Coronary artery (tissue), 2 donors: Measurements from ENCODE around the gene PTER.

Experiments
- DNase-seq: peaks from one replicate; pipeline ENCODE4 v3.0.0-alpha.2; 2017; ENCODE audit warnings: low spot score
- H3K27ac ChIP-seq, 2 donors: fragments of 200-600 bp; sonication (generic); one replicate each; pipeline ENCODE4 v1.5.1; 2016 to 2019
- H3K4me3 ChIP-seq: fragments of 200-600 bp; sonication (generic); 2 replicates; pipeline ENCODE4 v1.5.1; 2016; ENCODE audit warnings: mild to moderate bottlenecking, moderate library complexity
- TF ChIP-seq, protein P1 (sequence below): fragments of 200-600 bp; sonication (generic); IDR thresholded peaks from one replicate; pipeline ENCODE4 v1.5.1; 2019; ENCODE audit warnings: antibody characterized with exemption

PTER gene

DNA sequence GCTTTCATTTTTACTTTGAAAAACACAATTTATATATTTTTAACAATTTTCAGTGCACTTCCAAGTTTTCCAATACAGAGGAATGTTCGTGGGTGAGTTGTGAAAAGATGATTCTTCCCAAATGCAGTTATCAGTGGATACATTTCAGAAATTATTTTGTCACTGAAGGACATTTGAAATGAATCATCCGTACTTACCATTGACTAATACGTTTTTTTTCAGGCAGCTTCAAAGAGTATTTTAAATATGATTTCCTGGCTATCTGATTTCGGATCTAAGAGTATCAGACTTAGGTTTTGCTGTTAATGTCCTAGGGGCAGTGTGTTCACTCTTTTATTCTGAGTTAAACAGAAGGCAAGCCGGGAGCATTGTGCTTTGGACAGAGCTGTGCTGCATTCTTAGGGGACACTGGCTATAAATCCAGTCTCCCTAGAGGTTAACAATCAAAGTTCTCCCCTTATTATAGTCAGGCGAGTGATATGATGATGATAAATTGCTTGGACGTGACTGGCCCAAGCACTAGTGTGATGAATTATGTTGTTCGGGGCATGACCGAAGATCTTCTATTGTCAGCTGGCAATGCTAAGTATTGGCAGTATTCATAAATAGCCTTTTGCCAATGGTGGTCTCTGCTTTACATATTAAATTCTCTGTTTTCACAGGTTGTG, 4.5 kb downstream of the PTER start:
- no peak overlapping the region for H3K27ac ChIP-seq
- TF ChIP-seq, protein P1, sequence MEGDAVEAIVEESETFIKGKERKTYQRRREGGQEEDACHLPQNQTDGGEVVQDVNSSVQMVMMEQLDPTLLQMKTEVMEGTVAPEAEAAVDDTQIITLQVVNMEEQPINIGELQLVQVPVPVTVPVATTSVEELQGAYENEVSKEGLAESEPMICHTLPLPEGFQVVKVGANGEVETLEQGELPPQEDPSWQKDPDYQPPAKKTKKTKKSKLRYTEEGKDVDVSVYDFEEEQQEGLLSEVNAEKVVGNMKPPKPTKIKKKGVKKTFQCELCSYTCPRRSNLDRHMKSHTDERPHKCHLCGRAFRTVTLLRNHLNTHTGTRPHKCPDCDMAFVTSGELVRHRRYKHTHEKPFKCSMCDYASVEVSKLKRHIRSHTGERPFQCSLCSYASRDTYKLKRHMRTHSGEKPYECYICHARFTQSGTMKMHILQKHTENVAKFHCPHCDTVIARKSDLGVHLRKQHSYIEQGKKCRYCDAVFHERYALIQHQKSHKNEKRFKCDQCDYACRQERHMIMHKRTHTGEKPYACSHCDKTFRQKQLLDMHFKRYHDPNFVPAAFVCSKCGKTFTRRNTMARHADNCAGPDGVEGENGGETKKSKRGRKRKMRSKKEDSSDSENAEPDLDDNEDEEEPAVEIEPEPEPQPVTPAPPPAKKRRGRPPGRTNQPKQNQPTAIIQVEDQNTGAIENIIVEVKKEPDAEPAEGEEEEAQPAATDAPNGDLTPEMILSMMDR, result no peak
- H3K4me3 ChIP-seq, result no peak overlapping the region
- DNase-seq, result no peak

GRCh38 chr10:16442914-16443313, 6.1 kb downstream of the PTER start:
- TF ChIP-seq, protein P1, result no peak
- Histone ChIP-seq H3K4me3 (no peak overlapping the region), H3K27ac (no peak overlapping the region)
- DNase-seq, result no peak

DNA sequence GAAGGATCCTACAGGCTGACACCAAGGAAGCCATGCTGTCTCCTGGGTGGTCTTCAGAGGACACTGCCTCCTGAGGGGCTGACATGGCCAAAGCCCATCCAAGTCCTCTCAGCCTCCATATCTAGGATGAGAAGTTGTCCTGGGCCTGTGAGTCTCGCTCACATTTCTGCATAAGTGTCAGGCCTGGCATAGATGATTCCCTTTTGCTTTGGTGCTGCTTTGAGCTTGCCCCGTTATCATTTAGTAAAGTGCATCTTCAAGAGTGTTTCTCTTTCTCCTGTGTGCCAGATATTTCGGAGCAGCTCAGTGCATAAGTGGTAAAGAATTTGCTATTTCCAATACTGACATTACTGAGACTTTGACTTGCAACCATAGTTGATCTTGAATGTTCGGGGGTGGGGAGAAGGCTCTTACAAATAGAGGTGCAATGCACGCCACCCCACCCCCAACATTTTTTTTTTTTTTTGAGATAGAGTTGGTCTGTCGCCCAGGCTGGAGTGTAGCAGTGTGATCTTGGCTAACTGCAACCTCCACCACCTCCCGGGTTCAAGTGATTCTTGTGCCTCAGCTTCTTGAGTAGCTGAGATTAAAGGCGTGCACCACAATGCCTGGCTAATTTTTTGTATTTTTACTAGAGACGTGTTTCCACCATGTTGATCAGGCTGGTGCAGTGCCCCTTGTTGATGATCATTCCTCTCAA, 9.1 kb downstream of the PTER start:
- DNase-seq, result no peak
- TF ChIP-seq, protein P1, result no peak
- Histone ChIP-seq H3K27ac (no peak overlapping the region), H3K4me3 (no peak overlapping the region)

DNA sequence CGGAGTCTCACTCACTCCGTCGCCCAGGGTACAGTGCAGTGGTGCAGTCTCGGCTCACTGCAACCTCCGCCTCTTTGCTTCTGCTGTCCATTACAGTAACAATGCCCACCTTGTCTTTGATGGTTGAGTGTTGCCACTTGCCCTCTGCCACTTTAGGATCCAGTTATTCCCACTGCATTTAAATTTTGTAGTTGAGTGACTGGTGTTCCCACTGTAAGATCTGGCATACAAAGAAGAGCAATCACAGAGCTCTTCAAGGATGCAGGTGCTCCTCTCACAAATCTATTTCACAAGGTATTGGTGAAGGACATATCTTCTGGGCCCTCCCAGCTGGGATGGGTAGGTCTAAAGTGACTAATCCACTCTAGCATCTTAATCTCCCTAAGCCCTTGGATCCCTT, 12.6 kb downstream of the PTER start:
- no peak overlapping the region for H3K27ac ChIP-seq
- no peak for DNase-seq

GRCh38 chr10:16458166-16458955, 21.6 kb downstream of the PTER start:
- no peak for DNase-seq
- TF ChIP-seq, protein P1, result no peak
- Histone ChIP-seq H3K27ac (no peak overlapping the region), H3K4me3 (no peak overlapping the region)

More for the DNA sequence above, 12.6 kb downstream of the PTER start:
- H3K4me3 ChIP-seq, result no peak overlapping the region
- TF ChIP-seq, protein P1, result no peak

DNA sequence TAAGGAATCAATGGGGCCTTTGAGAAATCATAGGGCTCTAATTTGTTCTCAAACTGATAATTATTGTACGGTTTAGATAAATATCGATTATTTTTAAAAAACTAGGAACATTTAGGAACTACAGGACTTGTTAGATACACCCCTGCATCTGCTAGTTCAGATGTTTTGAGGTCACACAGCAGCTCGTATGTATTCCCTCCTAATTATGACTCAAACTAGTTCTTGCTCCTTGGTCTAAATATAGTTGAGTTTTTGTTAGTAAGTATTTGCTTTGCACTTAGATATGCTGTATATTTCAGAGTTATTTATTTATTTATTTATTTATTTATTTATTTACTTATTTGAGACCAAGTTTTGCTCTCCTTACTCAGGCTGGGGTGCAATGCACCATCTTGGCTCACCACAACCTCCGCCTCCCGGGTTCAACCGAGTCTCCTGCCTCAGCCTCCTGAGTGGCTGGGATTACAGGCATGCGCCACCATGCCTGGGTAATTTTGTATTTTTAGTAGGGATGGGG, 22.7 kb downstream of the PTER start:
- no peak overlapping the region for H3K27ac ChIP-seq
- no peak overlapping the region for H3K4me3 ChIP-seq
- TF ChIP-seq, protein P1, result no peak
- DNase-seq, result no peak
